HG02970 (cell line): Measurements from ENCODE around the gene TOLLIP.

Experiments used
- ATAC-seq: cut with Tn5 transposase; IDR thresholded peaks from one replicate; pipeline ENCODE4 v1.9.1; 2021; ENCODE audit warnings: mild to moderate bottlenecking, moderate library complexity, moderate number of reproducible peaks; ENCODE audit not compliant: unreplicated experiment, low FRiP score

The TOLLIP gene

DNA sequence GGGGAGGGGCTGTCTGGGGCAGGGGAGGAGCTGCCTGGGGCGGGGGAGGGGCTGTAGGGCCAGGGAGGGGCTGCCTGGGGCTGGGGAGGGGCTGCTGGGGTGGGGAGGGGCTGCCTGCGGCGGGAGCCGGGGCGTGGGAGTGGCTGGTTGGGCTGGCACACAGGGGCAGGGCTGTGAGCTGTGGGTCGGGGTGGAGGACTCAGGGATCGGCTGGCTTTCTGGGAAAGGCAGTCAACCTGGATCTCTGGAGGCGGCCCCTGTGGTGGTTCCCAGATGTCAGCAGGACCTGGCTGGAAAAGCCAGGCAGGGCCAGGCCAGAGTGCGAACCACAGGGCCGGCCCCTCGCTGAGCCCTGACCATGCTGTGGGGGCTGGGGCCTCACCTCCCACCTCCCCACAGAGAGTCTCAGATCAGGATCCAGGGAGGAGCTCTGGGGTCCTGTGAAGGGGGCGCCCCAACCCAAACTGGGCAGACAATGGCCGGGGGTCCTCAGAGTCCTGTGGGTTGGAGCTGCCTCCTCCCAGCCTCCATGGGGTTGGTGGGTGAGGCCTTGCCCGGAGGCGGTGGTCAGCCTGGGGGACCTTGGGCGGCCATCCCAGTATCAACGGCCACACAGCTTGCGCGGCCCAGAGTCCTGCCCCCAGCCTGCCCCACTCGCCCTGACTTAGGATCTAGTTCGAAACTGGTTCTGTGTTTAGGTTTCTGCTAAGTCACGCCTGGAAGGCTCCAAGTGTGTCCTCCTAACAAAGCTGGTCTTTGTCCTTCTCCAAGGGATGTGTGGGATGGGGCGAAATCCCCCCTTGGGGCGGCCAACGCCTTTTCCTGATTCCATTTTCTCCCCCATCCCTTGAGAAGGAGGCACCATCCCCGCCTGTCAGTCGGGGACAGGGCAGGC is 84.7 kb downstream of the TOLLIP start:
- no peak for ATAC-seq
